Inferior parietal cortex (tissue), 1 donor: ENCODE data around the gene AFG1L.
"Not testable (repeated sequence)": the region's sequence is repeated elsewhere in the genome, so short reads cannot be mapped to it uniquely, and the experiment has no call there.

Source experiments
- DNase-seq: peaks from one replicate; pipeline ENCODE4 v3.0.0-alpha.2; 2016; ENCODE audit errors: extremely low spot score

The AFG1L gene

DNA sequence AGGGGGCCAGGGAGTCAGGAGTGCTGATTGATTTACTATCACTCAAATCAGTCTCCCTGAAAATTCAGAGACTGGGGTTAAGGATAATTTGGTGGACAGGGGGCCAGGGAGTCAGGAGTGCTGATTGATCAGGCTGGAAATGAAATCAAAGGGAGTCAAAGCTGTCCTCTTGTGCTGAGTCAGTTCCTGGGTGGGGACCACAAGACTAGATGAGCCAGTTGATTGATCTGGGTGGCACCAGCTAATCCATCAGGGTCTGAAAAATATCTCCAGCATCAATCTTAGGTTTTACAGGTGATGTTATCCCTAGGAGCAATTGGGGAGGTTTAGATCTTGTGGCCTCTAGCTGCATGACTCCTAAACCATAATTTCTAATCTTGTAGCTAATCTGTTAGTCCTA is 6.1 kb upstream of the AFG1L start:
- no peak for DNase-seq

DNA sequence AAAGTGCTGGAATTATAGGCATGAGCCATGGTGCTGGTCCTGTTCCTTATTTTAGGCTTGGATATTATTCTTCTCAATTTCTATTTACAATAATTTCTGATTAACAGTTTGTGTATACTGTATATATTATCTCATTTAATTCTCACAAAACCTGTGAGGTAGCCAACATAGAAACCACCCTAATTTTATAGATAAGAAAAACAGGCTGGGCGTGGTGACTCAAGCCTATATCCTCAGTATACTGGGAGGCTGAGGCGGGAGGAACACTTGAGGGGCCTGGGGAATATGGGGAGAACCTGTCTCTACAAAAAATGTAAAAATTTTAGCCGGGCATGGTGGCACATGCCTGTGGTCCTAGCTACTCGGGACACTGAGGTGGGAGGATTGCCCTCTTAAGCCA is 3.8 kb upstream of the AFG1L start:
- DNase-seq, result no peak

DNA sequence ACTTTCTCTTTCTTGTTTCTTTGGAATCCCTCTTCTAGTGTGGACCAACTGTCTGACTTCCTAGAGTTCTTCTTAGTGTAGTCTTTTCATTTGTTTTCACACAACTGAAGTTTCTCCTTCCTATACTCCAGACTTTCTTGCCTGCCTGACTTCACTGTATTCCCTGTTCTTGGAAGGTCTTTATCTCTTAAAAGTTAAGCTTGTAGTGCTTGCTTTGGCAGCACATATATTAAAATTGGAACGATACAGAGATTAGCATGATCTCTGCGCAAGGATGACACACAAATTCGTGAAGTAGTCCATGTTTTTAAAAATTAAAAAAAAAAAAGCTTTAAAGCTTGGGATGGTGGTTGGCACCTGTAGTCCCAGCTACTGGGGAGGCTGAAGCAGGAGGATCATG is 2.3 kb upstream of the AFG1L start:
- DNase-seq, result not testable (repeated sequence)

DNA sequence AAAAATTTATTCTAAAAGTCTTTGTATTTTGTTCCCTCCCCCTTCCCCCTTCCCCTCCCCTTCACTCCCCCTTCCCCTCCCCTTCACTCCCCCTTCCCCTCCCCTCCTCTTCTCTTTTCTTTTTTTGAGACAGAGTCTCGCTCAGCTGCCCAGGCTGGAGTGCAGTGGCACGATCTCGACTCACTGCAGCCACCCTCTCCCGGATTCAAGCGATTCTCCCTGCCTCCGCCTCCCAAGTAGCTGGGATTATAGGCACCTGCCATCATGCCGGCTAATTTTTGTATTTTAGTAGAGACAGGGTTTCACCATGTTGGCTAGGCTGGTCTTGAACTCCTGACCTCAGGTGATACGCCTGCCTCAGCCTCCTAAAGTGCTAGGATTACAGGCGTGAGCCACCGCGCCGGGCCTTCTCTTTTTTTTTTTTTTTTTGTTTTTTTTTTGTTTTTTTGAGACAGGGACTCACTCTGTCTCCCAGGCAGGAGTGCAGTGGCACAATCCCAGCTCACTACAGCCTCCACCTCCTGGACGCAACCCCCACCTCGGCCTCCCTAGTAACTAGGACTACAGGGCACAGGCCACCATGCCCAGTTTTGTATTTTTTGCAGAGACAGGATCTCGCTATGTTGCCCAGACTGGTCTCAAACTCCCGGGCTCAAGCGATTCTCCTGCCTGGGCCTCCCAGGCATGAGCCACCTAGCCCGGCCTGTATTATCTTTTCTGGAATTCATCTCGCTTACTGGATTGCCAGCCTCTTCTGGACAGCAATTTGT is 1.1 kb upstream of the AFG1L start:
- no peak for DNase-seq

DNA sequence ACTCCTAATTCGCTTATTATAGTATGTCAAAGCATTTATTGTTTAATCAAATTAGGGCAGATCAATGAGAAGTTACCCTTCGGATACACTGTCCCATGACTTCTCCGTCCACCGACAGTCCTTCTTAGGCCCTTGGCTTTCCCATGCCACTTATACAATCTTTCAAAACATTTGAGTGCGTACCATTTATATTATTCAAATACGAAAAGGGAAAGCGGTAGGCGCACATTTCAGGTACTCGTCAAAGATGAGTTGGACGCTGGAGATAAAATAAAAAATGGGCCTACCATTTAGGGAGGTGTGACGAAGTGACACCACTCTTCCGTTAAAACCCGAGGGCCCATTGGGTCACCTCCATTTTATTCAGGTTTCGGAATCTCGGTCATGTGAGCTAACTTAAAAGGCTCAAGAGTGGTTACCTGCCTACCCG is 542 bp upstream of the AFG1L start:
- no peak for DNase-seq

DNA sequence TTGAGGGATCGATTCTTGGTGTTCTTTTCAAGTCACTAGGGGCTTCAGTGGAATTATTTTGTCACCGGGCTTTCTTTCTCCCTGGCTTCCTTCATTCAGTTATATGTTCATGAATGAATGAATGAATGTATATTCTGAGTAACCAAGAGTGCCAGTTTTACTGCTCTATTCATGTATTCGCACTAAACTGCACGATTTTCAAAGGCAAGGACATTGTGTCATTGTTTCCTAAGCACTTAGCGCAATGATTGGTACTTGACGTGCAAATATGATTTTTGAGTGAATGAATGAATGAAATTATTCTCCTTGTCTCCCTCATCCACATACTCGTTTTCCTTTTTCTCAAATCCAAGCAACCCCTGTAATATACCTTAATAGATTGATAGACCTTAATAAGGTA is 822 bp downstream of the AFG1L start:
- DNase-seq, result peak; percentile 29

DNA sequence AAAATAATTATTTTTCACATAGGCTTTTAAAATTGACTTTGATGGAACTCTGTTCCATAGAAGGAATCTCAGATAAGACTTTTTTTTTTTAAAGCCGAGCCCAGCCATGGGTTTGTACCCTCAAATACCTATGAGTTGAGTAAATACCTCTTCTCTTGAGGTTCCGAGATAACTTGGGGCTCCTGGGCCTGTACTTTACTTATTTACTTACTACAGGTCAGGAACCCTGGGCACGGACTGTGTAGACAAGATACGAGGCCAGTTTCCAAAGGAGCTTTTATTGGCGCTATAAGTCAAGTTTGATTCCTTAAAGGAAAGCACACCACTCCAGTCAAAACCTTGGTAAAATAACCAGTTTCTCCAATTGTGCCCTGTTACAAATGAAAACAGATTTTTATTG is 7.5 kb downstream of the AFG1L start:
- DNase-seq, result no peak

DNA sequence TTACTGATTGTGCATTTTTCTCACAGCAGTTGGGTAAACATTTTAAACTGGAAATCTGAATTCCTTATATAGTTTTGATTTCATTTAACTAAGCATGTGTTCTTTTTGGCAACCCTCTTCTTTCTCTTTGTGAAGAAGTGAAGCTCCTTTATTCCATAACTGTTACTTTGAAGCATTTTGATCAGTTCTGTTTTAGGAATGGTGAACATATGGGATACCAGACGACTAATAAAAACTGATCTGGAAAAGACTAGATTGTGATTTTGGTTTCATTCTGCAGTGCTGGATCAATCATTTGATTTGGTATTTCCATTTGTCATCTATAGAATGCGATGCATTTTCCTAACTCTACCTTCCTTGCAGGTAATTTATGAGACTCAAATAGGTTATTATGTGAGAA is 9.8 kb downstream of the AFG1L start:
- DNase-seq, result no peak

DNA sequence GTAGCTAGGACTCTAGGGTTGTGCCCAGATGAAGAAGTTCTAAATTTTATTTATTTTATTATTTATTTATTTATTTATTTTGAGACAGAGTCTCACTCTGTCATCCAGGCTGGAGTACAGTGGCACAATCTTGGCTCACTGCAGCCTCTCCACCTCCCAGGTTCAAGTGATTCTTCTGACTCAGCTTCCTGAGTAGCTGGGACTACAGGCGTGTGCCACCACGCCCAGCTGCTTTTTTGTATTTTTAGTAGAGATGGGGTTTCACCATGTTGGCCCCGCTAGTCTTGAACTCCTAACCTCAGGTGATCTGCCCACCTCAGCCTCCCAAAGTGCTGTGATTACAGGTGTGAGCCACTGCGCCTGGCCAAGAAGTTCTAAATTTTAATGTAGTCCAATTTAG is 13.8 kb downstream of the AFG1L start:
- not testable (repeated sequence) for DNase-seq

DNA sequence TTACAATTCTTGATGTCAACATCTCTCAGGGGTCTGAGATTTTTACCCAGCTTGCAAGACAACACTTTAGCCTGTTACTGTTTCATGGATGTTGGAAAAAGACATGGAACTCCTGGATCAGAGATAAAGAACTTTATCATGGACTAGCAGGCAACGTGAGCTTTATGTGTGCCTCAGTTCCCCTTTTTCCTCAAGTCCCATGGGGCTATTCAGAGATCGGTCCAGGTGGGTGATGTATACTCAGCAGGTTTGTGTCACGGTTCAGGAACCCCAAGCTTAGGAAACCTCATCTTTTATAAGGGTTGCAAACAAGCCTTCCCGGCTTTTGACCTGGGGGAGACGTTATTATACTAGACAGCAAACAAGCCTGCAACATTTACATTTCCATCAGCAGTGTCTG is 15.0 kb downstream of the AFG1L start:
- DNase-seq, result no peak

DNA sequence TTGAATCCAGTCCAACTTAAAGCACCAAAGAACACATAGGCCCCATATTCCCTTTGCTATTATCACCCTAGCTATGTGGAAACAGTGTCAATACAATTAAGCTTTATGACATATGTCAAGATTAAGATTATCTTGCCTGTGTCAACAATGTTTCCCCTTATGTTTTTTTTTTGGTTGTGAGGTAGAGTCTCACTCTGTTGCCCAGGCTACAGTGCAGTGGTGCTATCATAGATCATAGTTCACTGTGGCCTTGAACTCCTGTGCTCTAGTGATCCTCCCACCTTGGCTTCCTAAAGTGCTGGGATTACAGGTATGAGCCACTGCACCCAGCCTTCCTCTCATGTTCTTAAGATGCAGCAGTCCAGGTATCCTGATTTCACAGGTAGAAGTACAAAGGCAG is 17.8 kb downstream of the AFG1L start:
- no peak for DNase-seq

DNA sequence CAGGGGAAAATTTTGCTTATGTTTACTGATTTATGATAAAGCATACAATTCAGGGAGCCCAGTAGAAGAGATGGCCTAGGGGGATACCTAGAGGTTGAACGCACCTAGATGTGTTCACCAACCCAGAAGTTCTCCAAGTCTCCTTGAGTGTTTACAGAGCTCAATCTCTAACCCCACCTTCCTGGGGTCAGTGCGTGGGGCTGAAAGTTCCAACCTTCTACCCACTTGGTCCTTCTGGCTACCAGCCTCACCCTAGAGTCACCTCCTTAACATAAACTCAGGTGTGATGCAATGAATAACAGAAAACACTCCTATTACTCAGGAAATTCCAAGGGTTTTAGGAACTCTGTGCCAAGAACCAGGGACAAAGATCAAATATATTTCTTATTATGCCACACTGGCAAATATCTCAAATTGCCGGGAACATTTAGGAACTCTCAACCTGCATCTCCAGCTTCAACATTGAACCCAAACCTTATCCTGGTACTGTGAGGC is 26.4 kb downstream of the AFG1L start:
- no peak for DNase-seq

DNA sequence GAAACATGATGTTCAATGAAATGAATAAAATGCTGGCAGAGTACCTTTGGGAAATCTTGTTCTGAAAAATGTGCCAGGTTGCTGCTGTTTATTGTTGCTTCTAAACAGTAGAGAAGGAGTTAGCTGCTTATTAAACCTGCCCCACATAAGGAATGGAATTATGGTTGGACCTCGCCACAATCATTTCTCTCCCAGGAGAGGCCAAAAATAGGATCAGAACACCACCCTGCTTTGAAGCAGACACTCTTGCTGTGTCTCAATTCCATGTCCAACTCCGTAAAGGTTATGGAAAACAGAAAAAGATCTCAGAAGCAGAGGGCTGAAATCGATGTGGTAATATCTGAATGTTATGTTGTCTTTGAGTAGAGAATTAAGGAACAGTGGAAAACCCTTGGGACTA is 27.9 kb downstream of the AFG1L start:
- DNase-seq, result no peak

DNA sequence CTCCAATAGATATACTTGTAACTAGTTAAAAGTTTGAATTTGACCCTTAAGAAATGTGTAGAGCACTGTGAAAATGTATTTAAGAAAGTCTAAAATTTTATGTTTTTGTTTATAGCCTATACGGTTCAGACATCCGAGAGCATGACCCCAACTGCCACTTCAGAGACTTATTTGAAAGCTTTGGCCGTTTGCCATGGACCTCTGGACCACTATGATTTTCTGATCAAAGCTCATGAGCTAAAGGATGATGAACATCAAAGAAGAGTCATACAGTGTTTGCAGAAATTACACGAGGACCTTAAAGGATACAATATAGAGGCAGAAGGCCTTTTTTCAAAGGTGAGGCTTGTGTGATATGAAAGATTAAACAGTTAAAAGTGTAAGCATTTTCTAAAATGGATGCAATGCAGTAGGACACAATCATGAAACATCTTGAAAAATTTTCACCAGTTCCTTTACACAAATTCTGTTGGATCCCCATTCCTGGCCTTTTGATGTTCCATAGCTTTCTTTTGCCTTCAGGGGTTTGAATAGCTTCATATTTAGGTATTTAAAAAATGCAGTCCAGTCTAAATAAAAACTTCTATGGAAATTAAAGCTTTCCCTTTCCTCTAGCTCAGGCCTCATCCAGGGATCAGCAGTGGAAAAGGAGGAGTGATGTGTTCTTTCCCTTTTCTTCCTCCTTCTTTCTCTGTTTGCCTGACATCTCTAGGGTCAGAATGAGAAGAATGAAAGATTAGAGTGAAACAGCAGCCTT is 29.0 kb downstream of the AFG1L start:
- DNase-seq, result no peak

DNA sequence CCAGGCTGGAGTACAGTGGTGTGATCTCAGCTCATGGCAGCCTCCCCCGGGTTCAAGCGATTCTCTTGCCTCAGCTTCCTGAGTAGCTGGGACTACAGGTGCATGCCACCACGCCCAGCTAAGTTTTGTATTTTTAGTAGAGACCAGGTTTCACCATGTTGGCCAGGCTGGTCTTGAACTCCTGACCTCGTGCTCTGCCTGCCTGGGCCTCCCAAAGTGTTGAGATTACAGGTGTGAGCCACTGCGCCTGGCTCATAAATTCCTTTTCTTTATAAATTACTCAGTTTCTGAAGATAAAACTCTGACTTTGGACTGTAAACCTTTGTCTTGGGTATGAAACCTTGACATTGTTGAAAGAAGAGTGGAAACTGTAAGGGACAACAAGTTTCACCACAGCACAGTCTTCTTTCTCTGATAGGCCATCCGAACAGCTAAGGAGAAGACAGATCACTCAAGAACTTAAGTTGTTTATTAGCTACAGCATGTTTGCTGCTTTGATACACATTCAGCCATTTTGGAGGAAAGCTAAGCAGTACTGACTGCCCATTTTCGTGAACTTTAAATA is 35.4 kb downstream of the AFG1L start:
- DNase-seq, result not testable (repeated sequence)

DNA sequence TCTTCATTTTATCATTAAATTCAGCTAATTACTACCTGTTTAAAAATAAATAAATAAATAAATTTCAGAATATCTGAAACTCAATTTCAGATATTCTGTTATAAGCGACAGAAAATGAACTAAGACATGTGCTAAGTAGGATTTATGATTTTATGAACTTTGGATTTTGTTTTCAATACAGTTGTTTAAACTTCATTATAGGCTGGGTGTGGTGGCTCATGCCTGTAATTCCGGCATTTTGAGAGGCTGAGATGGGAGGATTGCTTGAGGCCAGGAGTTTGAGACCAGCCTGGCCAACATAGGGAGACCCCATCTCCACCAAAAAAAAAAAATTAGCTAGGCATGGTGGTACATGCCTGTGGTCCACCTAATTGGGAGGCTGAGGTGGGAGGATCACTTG is 36.0 kb downstream of the AFG1L start:
- DNase-seq, result no peak

DNA sequence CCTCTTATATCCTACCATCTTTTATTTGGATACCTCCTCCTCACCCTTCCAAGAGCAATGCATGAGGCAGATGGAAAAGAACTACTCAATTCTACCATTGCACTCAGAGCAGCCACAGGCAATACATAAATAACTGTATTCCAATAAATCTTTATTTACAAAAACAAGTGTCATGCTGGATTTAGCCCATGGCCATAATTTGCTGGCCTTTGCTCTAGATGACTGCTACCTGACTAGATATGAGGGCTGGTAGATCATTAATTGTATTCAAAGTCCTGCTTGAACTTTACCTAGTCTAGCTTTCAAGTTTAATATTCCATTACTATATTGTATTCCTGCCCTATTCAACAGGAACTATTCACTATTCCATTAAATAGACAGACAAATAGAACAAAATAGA is 37.1 kb downstream of the AFG1L start:
- no peak for DNase-seq

DNA sequence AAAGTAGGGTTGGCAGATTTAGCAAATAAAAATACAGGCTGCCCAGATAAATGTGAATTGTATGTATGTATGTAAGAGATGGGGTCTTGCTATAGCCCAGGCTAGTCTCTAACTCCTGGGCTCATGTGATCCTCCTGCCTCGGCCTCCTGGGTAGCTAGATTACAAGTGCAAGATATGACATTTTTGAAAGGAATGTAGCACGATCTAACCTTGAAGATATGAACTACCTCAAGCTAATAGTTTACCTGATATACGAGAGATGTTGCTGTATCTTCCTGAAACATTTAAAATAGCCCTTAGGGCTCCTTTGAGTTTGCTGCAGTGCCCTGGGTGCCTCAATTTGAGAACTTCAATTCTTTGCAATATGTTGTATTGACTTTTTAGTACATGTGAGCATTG is 42.1 kb downstream of the AFG1L start:
- no peak for DNase-seq

DNA sequence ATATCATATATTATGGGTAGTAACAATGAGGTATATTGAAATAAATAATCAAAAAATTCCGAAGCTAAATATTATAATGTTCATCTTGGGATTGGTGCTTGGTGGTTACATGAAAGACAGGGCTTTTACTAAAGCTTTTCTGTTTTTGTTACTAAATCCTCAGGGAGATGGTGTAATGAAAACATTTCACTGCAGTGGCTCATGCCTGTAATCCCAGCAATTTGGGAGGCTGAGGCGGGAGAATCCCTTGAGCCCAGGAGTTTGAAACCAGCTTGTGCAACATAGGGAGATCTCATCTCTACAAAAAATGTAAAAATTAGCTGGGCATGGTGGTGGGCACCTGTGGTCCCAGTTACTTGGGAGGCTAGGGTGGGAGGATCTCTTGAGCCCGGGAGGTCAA is 42.9 kb downstream of the AFG1L start:
- no peak for DNase-seq

DNA sequence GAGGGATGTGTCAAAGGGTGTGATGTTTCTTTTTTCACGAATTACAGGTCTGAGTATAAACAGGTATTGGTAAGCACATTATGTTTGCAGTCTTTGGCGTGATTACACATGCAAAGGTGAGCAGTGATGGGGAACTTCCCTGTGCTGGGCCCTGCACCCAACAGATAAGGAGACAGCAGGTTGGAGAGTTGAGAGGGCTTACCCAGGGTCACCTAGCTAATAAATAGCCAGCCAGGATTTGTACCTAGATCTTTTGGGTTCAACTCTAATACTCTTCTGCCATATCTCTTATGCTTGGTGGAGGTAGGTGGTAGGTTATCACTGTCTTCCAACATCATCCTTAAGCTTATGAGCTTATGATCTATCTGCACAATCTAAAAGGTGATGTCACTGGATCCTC is 46.5 kb downstream of the AFG1L start:
- DNase-seq, result no peak

DNA sequence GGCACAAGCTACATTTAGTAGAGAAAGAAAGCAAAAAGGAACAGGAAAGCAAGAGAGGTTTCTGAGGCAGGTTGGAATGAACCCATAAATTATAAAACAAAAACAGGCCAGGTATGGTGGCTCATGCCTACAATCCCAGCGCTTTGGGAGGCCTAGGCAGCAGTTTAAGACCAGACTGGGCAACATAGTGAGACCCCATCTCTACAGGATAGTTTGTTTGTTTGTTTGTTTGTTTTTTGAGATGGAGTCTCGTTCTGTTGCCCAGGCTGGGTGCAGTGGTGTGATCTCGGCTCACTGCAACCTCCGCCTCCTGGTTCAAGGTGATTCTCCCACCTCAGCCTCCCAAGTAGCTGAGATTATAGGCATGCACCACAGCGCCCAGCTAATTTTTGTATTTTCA is 49.0 kb downstream of the AFG1L start:
- no peak for DNase-seq

DNA sequence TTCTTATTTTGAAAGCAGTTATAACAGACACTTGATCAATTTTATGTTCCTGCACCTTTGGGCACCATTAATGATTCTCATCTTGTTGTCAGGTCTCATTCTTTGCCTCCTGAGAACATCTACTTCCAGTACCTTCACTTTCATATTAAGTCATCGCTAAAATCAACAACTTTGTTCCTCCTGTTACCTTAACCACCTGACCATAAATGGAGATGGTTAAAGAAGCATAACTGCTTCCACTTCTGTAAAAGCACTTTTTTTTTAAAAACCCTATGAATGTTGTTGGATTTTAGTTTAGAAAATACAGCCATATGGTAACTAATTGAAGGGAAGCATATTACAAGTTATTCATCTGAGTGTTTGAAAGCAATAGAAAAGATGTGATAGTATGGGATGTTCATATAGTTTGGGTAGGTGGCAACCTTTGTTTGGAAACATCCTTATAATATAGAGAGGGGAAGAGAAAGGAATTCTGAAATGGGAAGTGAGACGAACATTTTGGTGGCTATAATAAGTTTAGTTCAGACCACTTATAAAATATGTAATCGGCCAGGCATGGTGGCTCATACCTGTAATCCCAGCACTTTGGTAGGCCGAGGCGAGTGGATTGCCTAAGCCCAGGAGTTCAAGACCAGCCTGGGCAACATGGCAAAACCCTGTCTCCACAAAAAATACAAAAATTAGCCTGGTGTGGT is 53.9 kb downstream of the AFG1L start:
- DNase-seq, result no peak
